Stimulated activated CD4-positive, alpha-beta T cell treated with anti-CD3 and anti-CD28 coated beads, Interleukin-1b, Interleukin-23, amount 100 ng/mL, for 1 hour (primary cell): Measurements from ENCODE around the gene DNA2.
A peak's percentile ranks its signal among the peaks of the same experiment; 100 is the strongest.
"Not testable (repeated sequence)": the region's sequence is repeated elsewhere in the genome, so short reads cannot be mapped to it uniquely, and the experiment has no call there.

Experiments used
- DNase-seq, 2 donors: peaks; one replicate each; pipeline ENCODE4 v3.0.0-alpha.2; 2020; ENCODE audit warnings: low read depth in 2 of 2

The DNA2 gene

DNA sequence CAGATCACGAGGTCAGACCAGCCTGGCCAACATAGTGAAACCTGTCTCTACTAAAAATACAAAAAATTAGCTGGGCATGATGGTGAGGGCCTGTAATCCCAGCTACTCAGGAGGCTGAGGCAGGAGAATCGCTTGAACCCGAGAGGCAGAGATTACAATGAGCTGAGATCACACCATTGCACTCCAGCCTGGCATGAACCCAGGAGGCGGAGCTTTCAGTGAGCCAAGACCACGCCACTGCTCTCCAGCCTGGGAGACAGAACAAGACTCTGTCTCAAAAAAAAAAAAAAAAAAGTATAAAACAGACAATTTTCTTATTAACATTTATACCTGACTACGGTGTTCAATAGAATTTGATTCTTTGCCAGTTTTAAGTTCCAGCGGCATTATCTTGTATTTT, 22.1 kb downstream of the DNA2 start:
- DNase-seq = not testable (repeated sequence)

DNA sequence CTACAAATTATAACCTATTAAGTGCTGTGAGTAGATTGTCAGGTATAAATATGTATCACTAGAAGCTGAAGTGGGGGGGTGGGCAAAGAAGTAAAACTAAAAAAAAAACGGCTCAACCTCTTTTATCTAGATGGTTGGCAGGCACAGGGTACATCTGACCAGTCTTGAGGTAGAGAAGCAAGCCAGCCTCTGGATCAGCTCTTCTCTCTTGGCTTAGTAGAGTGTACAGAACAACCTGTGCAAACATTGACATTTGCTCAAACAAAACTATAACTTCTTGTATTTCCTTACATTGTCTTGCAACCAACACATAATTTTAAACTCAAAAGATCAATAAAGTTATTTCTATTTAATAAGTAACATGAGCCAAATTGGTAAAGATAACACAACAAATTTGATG, 25.6 kb downstream of the DNA2 start:
- DNase-seq = no peak

DNA sequence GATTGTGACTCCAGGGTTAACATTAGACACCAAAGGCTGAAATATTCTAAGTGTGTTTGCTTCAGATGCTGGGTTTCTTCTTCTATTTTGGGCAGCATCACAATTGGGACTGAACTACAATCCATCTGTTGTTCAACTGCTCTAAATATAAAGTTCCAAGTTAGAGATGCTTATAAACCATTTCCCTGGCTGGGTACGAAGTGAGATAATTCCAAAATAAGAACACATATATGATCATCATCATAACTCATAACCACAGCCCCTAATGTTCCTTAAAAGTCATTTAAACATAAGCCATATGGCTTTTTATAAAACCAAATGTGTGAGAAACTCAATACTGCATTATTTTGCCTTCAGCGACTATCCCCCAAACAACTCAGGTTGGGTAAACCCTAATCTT, 28.8 kb downstream of the DNA2 start:
- no peak for DNase-seq

DNA sequence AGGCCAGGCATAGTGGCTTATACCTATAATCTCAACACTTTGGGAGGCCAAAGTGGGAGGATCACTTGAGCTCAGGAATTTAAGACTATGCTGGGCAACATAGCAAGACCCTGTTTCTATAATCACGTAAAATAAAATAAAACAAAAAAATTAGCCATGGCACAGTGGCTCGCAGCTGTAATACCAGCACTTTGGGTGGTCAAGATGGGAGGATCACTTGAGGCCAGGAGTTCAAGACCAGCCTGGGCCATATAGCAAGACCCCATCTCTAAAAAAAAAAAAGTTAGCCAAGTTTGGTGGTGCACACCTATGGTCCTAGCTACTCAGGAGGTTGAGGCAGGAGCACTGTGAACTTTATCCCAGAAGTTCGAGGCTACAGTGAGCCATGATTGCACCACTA, 30.9 kb downstream of the DNA2 start:
- DNase-seq = no peak

DNA sequence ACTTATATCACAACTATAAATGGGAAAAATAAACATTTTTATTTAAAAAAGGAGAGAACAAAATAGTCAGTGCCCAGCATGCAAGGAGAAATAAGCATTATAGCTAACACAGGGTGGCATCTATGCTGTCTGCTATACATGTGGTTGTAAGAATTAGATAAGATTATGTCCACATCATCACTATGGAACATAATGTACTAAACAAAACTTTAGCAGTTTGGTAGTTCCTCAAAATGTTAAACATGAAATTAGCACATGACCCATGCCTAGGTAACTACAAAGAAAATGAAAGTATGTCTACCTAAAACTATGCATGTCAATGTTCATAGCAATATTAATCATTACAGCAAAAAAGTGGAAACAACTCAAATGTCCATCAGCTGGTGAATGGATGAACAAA, 36.0 kb downstream of the DNA2 start:
- no peak for DNase-seq

DNA sequence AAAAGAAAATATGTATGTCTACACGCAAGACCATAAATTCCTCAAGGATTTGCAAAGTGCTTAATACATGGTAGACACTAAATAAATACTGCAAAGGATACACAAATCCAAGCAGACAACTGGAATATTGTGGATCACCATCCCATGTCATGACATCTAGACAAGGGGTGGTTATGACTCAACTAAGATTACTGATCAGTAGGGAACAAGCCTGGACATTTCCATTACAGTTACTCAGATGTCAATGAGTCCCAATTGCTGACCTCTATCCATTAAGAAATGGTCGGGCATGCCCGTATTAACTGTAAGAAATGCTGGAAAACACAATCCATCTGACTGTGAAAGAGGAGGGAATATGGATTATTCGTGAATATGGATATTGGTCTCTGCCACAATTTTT, 37.1 kb downstream of the DNA2 start:
- no peak for DNase-seq

DNA sequence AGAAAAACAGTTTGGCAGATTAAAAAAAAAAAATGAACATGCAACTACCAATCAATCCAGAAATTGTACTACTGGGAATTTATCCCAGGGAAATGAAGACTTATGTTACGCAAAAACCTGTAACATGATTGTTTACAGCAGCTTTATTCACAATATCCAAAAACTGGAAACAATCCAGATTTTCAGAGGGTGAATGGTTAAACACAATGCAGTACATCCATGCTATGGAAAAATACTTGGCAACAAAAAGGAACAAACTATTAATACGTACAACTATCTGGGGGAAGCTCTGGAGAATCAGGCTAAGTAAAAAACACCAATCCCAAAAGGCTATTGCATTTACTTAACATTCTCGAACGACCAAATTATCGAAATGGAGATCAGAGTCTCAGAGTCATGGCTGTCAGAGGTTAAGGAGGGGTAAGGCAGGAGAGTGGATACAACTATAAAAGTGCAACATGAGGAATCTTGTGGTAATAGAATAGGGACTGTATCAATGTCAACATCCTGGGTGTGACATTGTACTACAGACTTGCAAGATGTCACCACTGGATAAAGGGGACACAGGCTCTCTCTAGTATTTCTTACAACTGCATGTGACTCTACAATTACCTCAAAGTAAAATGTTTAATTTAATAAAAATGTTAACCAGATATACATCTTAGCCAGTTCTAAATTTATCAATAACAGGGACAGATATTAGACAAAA, 43.2 kb downstream of the DNA2 start:
- DNase-seq = no peak

DNA sequence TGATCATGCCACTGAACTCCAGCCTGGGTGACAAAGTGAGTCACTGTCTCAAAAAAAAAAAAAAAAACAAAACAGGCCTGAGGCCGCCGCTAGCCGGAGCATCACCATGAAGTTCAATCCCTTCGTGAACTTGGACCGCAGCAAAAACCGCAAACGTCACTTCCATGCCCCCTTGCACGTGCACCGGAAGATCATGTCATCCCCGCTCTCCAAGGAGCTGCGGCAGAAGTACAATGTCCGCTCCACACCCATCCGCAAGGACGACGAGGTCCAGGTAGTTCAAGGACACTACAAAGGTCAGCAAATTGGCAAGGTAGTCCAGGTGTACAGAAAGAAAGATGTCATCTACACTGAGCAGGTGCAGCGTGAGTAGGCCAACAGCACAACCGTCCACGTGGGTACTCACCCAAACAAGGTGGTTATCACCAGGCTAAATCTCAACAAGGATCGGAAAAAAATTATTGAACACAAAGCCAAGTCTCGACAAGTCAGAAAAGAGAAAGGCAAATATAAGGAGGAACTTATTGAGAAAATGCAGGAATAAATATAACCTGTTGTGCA, 47.2 kb downstream of the DNA2 start:
- no peak for DNase-seq

DNA sequence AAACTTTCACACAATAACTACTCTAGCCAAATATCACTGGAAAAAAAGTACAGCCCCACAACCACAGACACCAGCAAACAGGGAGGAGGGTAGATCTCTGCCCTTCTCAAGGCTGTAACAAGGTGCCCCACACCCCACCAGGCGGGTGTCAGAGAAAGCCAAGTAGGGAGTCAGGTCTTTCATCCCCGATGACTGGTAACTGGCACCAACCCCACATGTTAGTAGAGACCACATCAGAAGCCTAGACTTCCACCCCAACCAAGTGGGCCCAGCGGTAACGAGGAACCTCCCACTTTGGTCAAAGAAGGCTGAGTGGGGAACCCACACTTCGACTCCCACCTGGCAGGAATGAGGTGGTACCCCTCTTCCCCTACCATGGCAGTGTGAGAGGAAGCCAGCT, 48.3 kb downstream of the DNA2 start:
- DNase-seq = no peak

DNA sequence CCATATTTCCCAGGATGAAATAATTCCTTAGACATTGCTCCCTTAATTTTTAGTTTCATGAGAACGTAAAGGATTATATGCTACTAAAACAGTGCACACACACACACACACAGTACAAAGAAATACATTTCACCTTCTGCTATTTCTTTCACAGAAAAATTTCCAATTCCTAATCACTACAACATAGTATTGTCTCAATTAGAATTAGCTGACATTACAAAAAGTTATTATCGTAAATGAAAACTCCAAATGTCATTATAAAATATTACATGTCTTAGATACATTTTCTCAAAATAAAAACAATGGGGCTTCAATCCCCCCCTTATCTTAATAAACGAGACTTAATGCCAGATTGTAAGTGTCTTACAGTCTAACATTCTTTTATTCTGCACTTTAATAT, 52.4 kb downstream of the DNA2 start:
- DNase-seq = no peak

DNA sequence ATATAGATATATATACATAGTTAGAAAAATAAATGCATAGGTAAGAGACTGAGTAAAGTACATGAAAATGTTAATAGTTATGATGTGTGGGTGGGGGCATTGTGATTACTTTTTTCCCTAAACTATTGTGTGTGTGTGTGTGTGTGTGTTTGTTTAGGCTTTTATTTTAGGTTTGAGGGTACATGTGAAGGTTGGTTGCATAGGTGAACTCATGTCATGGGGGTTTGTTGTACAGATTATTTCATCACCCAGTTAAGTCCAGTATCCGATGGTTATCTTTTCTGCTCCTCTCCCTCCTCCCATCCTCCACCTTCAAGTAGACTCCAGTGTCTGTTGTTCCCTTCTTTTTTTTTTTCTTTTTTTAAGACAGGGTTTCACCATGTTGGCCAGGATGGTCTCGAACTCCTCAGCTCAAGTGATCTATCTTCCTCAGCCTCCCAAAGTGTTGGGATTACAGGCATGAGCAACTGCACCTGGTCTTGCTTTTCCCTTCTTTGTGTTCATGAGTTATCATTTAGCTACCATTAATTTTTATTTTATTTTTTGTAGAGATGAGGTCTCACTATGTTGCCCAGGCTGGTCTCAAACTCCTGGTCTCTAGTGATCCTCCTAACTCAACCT, 62.8 kb downstream of the DNA2 start:
- DNase-seq = no peak

DNA sequence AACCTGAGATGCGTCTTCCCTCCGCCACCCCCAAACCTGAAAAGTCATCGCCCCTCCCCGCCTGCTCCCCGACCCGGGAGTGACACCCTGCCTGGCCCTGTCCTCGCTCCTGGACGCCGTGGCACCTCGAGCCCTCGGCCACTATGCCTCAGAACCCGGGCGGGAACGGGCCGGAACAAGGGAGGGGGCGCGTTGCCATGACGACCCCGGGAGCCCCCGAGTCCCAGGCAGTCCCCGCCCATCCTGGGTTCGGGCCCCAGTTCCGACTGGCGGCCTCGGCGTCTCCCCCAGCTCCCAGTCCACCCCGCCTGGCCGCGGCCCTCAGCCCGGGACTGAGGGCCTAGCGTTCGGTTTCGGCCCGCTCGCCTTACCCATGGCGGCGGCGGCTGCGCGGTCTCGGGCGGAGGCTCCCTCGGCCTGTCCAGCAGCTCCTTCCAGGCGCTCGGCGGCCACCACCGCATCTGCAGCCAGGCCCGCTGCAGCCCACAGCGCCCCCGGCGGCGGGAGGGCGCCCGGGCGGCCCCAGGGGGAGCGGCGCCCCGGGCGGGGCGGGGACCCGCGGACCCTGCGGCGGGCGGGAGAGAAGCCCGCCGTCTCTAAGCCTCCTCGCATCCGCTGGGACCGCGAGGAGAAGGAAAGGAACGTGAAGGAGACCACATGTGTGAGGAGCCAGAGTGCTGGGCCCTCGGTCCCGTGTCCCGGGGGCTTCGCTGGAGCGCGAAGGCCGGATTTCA, 64.8 kb downstream of the DNA2 start, which contains the start of gene RUFY2:
RUFY2 (minus strand) TSS at position 463 of the 734 bp plus-strand sequence; CDS start at position 375, 88 bp downstream.
- DNase-seq = peak; percentile 39 to 70

DNA sequence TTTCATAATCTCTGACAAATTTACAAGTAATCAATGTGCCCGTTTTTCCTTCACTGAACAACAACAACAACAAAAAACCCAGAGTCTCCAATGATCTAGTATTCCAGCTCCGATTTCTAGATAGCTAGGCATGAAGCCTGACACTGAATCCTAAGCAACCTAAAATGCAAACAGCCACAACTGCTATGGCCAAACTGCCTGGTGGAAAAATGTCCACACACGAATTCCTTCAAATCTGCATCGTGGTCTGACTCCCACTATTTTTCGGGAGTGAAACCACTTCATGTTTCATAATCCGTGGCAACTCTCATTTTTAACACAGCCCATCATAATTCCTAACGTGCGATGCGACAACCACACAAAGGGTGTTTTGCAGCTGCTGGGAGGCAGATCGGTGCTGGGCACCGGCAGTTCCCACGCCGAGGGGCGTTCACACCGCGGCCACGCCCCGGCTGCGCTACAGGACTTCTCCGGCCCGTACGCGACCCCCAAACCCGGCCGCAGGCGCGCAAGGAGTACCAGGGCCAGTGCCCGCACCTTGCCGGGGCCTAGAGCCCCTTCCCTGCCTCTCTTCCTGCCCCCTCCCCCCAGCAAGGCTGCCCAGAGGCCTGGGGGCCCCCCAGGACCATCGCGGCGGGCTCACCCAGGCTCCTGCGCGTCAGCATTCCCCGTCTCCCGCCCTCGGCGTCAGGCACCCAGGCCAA, 65.5 kb downstream of the DNA2 start:
- no peak for DNase-seq

DNA sequence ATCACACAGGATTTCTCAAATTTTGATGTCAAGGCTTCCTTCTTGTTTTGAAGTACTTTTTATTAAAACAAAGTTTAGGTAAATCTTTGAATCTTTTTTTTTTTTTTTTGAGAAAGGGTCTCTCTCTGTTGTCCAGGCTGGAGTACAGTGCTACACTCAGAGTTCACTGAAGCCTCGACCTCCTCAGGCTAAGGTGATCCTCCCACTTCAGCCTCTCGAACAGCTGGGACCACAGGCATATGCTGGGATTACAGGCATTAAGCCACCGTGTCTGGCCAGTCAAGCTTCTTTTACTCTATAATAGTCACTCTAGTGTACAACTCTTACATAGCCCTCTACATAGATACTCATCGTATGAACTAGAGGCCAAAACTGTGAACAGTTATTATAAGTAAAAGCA, 68.1 kb downstream of the DNA2 start:
- DNase-seq = no peak

DNA sequence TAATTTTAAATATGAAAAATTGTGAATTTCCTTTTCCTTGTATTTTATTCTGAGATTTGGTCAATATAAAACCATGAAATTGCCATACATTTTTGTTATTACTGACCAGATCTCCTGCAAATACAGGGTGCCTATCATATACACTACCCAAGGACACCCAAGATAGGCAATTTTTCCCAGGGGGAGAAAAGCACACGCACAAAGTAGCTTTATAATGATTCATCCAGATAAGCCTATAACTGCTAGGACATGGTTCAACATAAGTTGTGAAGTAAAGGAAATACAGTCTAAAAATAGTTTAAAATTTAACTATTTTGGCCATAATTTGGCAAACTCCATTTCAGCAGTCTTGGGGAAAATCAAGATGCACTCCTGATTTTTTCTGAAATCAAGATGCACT, 69.5 kb downstream of the DNA2 start:
- DNase-seq = no peak

DNA sequence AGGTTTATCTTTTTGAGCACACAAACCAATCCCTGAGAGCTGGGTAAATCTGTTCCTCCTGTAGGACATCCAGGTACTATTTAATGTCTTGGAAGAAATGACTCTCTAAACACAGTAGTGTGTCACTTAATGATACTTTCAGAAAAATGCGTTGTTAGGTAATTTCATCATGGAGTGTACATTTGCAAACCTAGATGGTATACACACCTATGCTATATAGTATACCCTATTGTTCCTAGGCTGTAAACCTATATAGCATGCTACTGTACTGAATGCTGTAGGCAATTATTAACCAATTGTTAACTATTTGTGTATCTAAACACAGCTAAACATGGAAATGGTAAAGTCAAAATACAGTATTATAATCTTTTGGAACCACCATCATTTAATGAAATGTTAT, 74.8 kb downstream of the DNA2 start:
- DNase-seq = no peak

DNA sequence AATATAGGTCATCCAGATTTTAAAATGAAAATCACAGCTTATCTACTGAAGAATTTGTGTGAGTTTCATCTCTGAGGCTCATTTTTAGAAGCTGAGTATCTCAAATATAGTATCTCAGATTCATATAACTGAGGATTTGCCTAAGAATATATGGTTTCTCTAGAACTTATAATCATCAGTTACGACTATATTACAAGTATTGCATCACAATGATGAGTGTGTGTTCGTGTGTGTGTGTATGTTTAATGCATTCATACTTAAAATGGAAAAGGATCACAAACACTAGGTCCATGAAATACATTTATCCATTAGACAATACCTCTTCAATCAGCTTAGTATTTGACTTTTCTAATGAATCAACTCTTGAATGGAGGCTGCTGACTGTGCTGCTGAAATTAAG, 86.0 kb downstream of the DNA2 start:
- DNase-seq = no peak

DNA sequence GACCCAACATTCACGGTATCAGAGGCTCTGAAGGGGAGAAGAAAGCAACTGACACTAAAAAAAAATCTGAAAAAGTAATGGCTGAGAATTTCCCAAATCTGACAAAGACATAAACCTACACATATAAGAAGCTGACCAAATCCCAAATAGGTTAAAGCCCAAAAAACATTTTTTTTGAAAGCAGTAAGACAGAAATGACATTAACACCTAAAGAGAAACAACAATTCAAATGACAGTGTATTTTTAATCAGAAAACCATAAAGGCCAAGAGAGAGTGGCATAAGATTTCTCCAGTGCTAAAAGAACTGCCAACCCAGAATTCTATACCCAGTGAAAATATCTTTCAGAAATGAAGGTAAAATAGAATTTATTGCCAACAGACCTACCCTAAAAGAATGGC, 100.2 kb downstream of the DNA2 start:
- no peak for DNase-seq

DNA sequence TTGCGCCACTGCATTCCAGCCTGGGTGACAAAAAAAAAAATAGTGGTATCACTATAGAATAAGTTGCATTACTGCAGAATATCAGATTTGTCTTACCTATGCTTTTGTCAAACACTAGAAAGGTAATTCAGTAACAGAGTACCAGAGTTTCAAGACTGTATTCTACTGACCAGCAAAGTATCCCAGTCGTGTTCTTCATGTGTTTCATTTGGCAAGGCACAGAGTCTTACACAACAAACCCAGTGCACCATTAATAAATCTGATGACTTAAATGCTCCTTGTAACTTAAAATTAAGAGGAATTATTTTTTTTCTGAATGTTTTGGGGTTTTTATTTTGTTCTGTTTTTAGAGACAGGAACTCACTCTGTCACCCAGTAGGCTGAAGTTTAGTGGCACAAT, 104.7 kb downstream of the DNA2 start:
- no peak for DNase-seq

DNA sequence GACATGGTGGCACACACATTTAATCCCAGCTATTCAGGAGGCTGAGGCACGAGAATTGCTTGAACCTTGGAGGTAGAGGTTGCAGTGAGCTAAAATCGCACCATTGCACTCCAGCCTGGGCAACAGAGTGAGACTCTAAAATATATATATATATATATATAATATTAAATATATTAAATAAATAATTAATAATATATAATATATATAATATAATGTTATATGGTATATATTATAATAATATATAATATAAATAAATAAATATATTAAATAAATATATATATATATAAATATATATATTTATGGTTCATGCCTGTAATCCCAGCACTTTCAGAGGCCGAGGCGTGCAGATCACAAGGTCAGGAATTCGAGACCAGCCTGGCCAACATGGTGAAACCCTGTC, 105.2 kb downstream of the DNA2 start:
- DNase-seq = no peak

DNA sequence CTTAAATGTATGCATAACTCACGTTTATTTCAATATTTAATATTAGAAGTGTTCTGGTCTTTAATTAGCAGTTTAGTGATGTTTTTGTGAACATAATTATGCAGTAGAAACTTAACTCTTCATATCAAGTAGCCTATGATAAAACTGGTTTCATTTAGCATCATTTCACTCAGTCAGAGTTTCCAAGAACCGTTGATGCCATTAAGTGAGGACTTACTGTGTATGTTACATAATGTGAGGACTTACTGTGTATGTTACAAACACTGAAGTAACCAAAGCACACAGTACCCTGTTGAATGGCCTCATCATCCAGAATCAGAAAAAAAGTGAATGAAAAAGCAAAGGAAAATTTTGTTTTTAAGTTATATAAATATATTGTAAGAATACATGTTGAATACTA, 106.2 kb downstream of the DNA2 start:
- no peak for DNase-seq
